Gastrocnemius medialis (tissue), 4 donors: ENCODE results near the gene GLTPD2. TPM values are rescaled to one million over a fixed set of nuclear protein-coding genes. Genes with fewer than 3 reads are reported as not detected.

Source experiments
- ATAC-seq, 2 donors: fragments of 150-250 bp; one replicate each; pipeline ENCODE4 v1.9.1; 2016
- DNase-seq, 2 donors: peaks; one replicate each; pipeline ENCODE4 v3.0.0-alpha.2; 2019
- H3K27ac ChIP-seq, 4 donors: fragments of 200-600 bp; sonication (generic); 1 replicate in 1 of 4; 2 replicates in 3 of 4; pipeline ENCODE4 v1.5.1; 2016 to 2018; ENCODE audit warnings: mild to moderate bottlenecking in 2 of 4, moderate library complexity in 1 of 4
- H3K27me3 ChIP-seq, 3 donors: fragments of 200-600 bp; sonication (generic) in 2 of 3; 1 replicate in 1 of 3; 2 replicates in 2 of 3; pipeline versions ENCODE4 v1.5.1 to v1.6.0; 2016 to 2019; ENCODE audit warnings: mild to moderate bottlenecking in 1 of 3, moderate library complexity in 1 of 3
- H3K36me3 ChIP-seq, 2 donors: fragments of 200-600 bp; sonication (generic) in 1 of 2; one replicate each; pipeline ENCODE4 v1.5.1; 2017 to 2018
- H3K4me1 ChIP-seq, 2 donors: fragments of 200-600 bp; sonication (generic) in 1 of 2; one replicate each; pipeline ENCODE4 v1.5.1; 2016 to 2017; ENCODE audit warnings: mild to moderate bottlenecking in 2 of 2
- H3K4me3 ChIP-seq, 4 donors: fragments of 200-600 bp; sonication (generic) in 3 of 4; 1 replicate in 1 of 4; 2 replicates in 3 of 4; pipeline ENCODE4 v1.5.1; 2016 to 2019; ENCODE audit warnings: mild to moderate bottlenecking in 2 of 4
- H3K9me3 ChIP-seq, 3 donors: fragments of 200-600 bp; sonication (generic) in 2 of 3; 1 replicate in 1 of 3; 2 replicates in 2 of 3; pipeline ENCODE4 v1.5.1; 2016 to 2019
- POLR2A ChIP-seq, 2 donors: fragments of 450-650 bp; IDR thresholded peaks; one replicate each; pipeline ENCODE4 v1.6.1; 2017; ENCODE audit warnings: antibody characterized with exemption in 2 of 2, mild to moderate bottlenecking in 2 of 2, moderate library complexity in 2 of 2
- in situ Hi-C, 4 donors: fragments of 200-750 bp; cut with MboI; loops; one replicate each; pipeline versions ENCODE4 v1.15.0 to v1.8.0; 2017; ENCODE audit warnings: low sequenced_read_pairs in 4 of 4
- intact Hi-C: fragments of 100-400 bp; cut with DNase I; formaldehyde crosslinking; loops from one replicate; pipeline ENCODE4 v1.15.1; 2023; ENCODE audit warnings: low total_unique reads
- total RNA-seq, 4 donors: library from RNA; depleted of rRNA; stranded (reverse); fragments of >200 nt; gene quantifications; one replicate each; pipeline versions ENCODE4 v1.1.0 to v1.2.3, GENCODE V29; 2016
- TF ChIP-seq, protein P1 (sequence below), 5 experiments: fragments of 450-650 bp in 3 of 5; fragments of 200-600 bp in 2 of 5; sonication (generic) in 2 of 5; IDR thresholded peaks in 4 of 5; conservative IDR thresholded peaks in 1 of 5; 1 replicate in 4 of 5; 2 replicates in 1 of 5; pipeline ENCODE4 v1.5.1; 2016 to 2019; ENCODE audit warnings: antibody characterized with exemption in 5 of 5, mild to moderate bottlenecking in 3 of 5, moderate library complexity in 3 of 5

The GLTPD2 gene
- total RNA-seq, 4 donors from 2014 or later = 0.53 TPM; not detected in 3

DNA sequence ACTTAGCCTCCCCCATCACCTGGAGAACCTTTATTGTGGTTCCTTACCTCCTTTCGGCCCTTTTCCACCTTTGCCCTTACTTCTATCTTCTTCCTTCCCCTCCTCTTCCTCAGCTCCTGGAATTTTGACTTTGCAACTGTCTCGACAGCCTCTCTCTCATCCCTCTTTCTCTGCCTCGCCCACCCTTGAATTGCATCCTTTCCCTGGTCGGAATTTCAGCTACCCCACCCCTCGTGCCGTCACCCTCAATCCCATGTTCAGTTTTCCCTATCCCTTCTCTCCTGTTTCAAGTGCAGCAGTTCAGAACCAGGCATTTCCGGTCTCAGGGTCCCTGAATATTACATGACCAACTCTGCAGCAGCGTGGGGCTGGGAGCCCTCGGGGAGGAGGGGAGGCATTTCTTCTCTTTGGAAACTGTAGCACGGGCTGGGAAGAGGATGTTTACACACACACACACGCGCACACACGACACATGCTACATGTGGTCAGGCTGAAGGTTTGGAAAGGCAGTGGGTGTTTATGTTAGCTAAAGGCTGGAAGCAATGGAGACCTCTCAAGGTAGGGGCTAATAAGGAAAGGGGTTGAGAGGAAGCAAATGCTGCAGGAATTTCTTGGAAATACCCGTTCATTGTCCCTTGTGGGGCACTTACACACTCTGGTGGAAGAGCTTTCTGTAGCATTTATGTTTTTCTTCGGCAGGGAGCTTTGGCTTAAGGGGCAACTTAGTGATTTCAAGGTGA, 45.3 kb downstream of the GLTPD2 start:
- DNase-seq = no peak
- H3K4me3 ChIP-seq = peak overlapping the region; percentile 74 to 89 (median 80)
- H3K27me3 ChIP-seq = no peaks in the 10 kb centered on the region
- no peak for ATAC-seq
- intact Hi-C loops = loop anchor here (1.0 to 2.0 kb wide), 3 partner anchors 27 to 103 kb away; partner anchors contain the start of genes MED11 and PLD2
- in situ Hi-C loops = no loop called here
- TF ChIP-seq POLR2A (IDR thresholded peaks at IDR 0.05) = no peak
- TF ChIP-seq, protein P1, sequence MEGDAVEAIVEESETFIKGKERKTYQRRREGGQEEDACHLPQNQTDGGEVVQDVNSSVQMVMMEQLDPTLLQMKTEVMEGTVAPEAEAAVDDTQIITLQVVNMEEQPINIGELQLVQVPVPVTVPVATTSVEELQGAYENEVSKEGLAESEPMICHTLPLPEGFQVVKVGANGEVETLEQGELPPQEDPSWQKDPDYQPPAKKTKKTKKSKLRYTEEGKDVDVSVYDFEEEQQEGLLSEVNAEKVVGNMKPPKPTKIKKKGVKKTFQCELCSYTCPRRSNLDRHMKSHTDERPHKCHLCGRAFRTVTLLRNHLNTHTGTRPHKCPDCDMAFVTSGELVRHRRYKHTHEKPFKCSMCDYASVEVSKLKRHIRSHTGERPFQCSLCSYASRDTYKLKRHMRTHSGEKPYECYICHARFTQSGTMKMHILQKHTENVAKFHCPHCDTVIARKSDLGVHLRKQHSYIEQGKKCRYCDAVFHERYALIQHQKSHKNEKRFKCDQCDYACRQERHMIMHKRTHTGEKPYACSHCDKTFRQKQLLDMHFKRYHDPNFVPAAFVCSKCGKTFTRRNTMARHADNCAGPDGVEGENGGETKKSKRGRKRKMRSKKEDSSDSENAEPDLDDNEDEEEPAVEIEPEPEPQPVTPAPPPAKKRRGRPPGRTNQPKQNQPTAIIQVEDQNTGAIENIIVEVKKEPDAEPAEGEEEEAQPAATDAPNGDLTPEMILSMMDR (IDR thresholded peaks at IDR 0.05 in 4 of 5, conservative IDR thresholded peaks at IDR 0.05 in 1 of 5) = no peak
- H3K4me1 ChIP-seq = peaks cover 22 to 34% of the 10 kb centered on the region in 2 donors
- no peaks in the 10 kb centered on the region for H3K36me3 ChIP-seq
- H3K27ac ChIP-seq = peak overlapping the region; percentile 83 to 96 (median 89)
- H3K9me3 ChIP-seq = no peaks in the 10 kb centered on the region

DNA sequence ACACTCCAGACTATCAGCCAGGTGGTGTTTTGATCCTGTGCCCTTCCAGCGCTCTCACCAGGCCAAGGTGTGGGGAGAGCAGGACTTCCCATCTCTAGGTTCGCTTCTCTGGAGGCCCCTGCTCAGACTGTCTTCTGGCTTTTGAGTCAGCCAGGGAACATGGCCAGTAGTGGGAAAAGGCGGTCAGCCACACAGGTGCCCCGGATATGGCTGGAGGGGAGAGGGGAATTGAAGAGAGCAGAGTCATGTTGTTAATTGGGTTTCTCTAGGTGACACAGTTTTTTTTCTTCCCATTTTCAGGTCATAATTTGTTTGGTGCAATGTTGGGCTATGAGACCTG, 45.9 kb downstream of the GLTPD2 start:
- ATAC-seq (no peak), DNase-seq (no peak)
- in situ Hi-C loops (no loop called here), intact Hi-C loops (no loop called here)
- H3K9me3 ChIP-seq = no peaks in the 10 kb centered on the region
- H3K36me3 ChIP-seq = no peaks in the 10 kb centered on the region
- TF ChIP-seq, protein P1 (IDR thresholded peaks at IDR 0.05 in 4 of 5, conservative IDR thresholded peaks at IDR 0.05 in 1 of 5) = no peak
- TF ChIP-seq POLR2A (IDR thresholded peaks at IDR 0.05) = no peak
- peak overlapping the region; percentile 83 to 96 (median 89) for H3K27ac ChIP-seq
- H3K4me1 ChIP-seq = peaks cover 22 to 34% of the 10 kb centered on the region in 2 donors
- H3K4me3 ChIP-seq = peak overlapping the region in 3 of 4 donors; percentile 74 to 89 (median 87)
- no peaks in the 10 kb centered on the region for H3K27me3 ChIP-seq

DNA sequence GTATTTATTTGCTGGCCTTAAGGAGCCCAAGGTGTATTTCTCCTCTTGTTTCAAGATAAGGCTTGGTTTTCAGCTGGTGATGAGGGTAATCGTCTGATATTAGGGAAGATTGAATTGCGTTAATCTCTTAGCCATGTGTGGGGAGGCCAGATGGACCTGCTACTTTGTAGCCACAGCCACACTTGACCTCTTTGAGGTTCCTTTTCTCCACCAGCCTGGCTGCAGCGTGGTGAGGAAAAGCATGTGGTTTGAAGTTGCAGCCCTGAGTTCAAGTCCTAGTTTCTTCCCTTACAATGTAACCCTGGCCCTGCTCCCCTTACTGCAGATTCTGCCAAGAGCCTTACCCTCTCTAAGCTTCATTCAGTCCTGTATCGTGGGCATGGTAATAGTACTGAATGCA, 47.5 kb downstream of the GLTPD2 start:
- Histone ChIP-seq H3K36me3 (no peaks in the 10 kb centered on the region), H3K27me3 (no peaks in the 10 kb centered on the region), H3K9me3 (no peaks in the 10 kb centered on the region), H3K4me1 (peaks cover 22 to 44% of the 10 kb centered on the region in 2 donors), H3K27ac (no peak overlapping the region), H3K4me3 (no peak overlapping the region)
- in situ Hi-C loops = no loop called here
- intact Hi-C loops = no loop called here
- DNase-seq (no peak), ATAC-seq (no peak)
- no peak for TF ChIP-seq POLR2A (IDR thresholded peaks at IDR 0.05)
- TF ChIP-seq, protein P1 (IDR thresholded peaks at IDR 0.05 in 4 of 5, conservative IDR thresholded peaks at IDR 0.05 in 1 of 5) = no peak

DNA sequence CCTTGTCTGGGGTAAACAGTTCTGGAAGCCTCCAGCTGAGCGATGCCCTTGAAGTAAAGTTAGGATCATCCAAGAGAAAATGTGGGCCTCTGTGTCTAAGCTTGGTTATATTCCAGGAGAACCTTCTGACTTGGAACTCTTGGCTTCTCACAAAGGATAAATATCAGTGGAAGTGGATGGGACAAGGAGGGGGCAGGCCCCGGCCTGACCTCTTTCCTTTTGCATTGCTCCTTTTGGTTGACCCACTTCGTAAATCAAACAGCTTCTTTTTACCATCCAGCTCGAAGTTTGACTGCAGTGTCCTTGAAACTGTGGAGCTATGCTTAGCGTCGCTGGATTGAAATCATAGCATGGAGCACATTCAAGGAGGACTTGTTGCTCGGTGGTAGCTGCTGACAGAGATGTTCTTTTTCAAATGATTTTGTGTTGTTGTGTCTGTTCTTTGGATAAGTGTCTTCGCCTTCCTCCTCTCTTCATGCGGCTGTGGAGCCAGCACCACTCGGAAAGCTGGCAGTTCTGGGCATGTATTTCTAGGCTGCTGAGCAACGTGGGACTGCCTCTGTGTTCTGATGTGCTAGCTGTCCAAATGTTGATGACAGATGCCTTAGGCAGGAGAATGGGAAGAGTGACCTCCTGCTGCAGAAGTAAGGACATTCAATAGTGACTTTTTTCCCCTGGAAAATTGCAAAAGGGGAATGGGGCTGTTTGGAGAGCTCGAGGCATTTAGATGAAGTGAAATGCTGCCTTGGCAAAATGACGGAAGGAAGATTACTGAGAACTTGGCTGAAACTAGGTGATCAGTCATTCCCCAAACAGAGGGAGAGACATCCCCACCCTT, 48.9 kb downstream of the GLTPD2 start:
- in situ Hi-C loops (no loop called here), intact Hi-C loops (no loop called here)
- H3K27me3 ChIP-seq = no peaks in the 10 kb centered on the region
- H3K4me1 ChIP-seq = peaks cover 22 to 44% of the 10 kb centered on the region in 2 donors
- TF ChIP-seq, protein P1 (IDR thresholded peaks at IDR 0.05 in 4 of 5, conservative IDR thresholded peaks at IDR 0.05 in 1 of 5) = no peak
- no peak for TF ChIP-seq POLR2A (IDR thresholded peaks at IDR 0.05)
- H3K36me3 ChIP-seq = no peaks in the 10 kb centered on the region
- H3K4me3 ChIP-seq = no peak overlapping the region
- no peaks in the 10 kb centered on the region for H3K9me3 ChIP-seq
- ATAC-seq = no peak
- H3K27ac ChIP-seq = peak overlapping the region in 2 of 4 donors; percentile 53 to 64
- no peak for DNase-seq
